DOHH2 (cell line): ENCODE measurements around the gene KRTCAP2.
"Not testable (repeated sequence)": the region's sequence is repeated elsewhere in the genome, so short reads cannot be mapped to it uniquely, and the experiment has no call there.

Experiments used
- CTCF ChIP-seq: fragments of 200-600 bp; sonication (generic); IDR thresholded peaks from one replicate; pipeline ENCODE4 v1.5.1; 2014; ENCODE audit warnings: antibody characterized with exemption, mild to moderate bottlenecking, low read depth, low read length; ENCODE audit not compliant: poor library complexity, severe bottlenecking
- EZH2phosphoT487 ChIP-seq: fragments of 200-600 bp; sonication (generic); IDR thresholded peaks from 2 replicates; pipeline ENCODE4 v1.6.1; 2017; ENCODE audit warnings: borderline replicate concordance, mild to moderate bottlenecking, antibody characterized with exemption, low read length, moderate library complexity, mixed read lengths

GRCh38 chr1:155162631-155163030 is 10.5 kb downstream of the KRTCAP2 start:
- not testable (repeated sequence) for TF ChIP-seq CTCF, EZH2phosphoT487
